H9 (cell line): ENCODE measurements around the gene CARS1. TPM values are rescaled to one million over a fixed set of nuclear protein-coding genes. Genes with fewer than 3 reads are reported as not detected.

ENCODE experiments used
- DNase-seq: peaks from one replicate; pipeline ENCODE4 v3.0.0-alpha.2; 2017
- H2AFZ ChIP-seq: one replicate; pipeline ENCODE4 v1.6.1; 2013; ENCODE audit warnings: mild to moderate bottlenecking, low read length, control low read depth, moderate library complexity
- H2AK5ac ChIP-seq: 2 replicates; pipeline ENCODE4 v1.6.1; 2013; ENCODE audit warnings: low read length, control low read depth, mixed read lengths; ENCODE audit not compliant: insufficient read length
- H2BK120ac ChIP-seq: one replicate; pipeline ENCODE4 v1.6.1; 2013; ENCODE audit warnings: low read depth, mild to moderate bottlenecking, low read length, control low read depth, inconsistent platforms; ENCODE audit not compliant: poor library complexity, severe bottlenecking
- H2BK12ac ChIP-seq: 2 replicates; pipeline ENCODE4 v1.6.1; 2013; ENCODE audit warnings: low read length, control low read depth, mixed read lengths, low read depth; ENCODE audit not compliant: insufficient read length
- H2BK15ac ChIP-seq: 2 replicates; pipeline ENCODE4 v1.6.1; 2013; ENCODE audit warnings: low read depth, low read length, control low read depth
- H2BK20ac ChIP-seq: one replicate; pipeline ENCODE4 v1.6.1; 2013; ENCODE audit warnings: low read depth, mild to moderate bottlenecking, low read length, control low read depth, inconsistent platforms; ENCODE audit not compliant: poor library complexity, severe bottlenecking
- H2BK5ac ChIP-seq: 2 replicates; pipeline ENCODE4 v1.6.1; 2013; ENCODE audit warnings: low read length, control low read depth, mixed read lengths; ENCODE audit not compliant: insufficient read length
- H3K14ac ChIP-seq: 2 replicates; pipeline ENCODE4 v1.6.1; 2013; ENCODE audit warnings: low read length, control low read depth; ENCODE audit not compliant: insufficient read depth
- H3K18ac ChIP-seq: 2 replicates; pipeline ENCODE4 v1.6.1; 2013; ENCODE audit warnings: low read depth, mild to moderate bottlenecking, mixed read lengths, low read length, control low read depth; ENCODE audit not compliant: insufficient read length
- H3K23ac ChIP-seq: 2 replicates; pipeline ENCODE4 v1.6.1; 2013; ENCODE audit warnings: low read length, control low read depth, mixed read lengths, low read depth; ENCODE audit not compliant: insufficient read length
- H3K23me2 ChIP-seq: 2 replicates; pipeline ENCODE4 v1.6.1; 2013; ENCODE audit warnings: low read depth, mild to moderate bottlenecking, mixed read lengths, low read length, control low read depth; ENCODE audit not compliant: insufficient read length, poor library complexity, severe bottlenecking
- H3K27ac ChIP-seq: 2 replicates; pipeline ENCODE4 v1.5.1; 2013; ENCODE audit warnings: low read length, control low read depth, mixed read lengths, low read depth; ENCODE audit not compliant: insufficient read length
- H3K27me3 ChIP-seq: 2 replicates; pipeline ENCODE4 v1.6.1; 2013; ENCODE audit warnings: low read length, control low read depth, inconsistent platforms; ENCODE audit not compliant: insufficient read depth
- H3K4ac ChIP-seq: 2 replicates; pipeline ENCODE4 v1.6.1; 2013; ENCODE audit warnings: low read depth, mild to moderate bottlenecking, control low read depth, inconsistent platforms, low read length, moderate library complexity
- H3K4me1 ChIP-seq: 2 replicates; pipeline ENCODE4 v1.6.1; 2013; ENCODE audit warnings: low read length, control low read depth, inconsistent platforms; ENCODE audit not compliant: insufficient read depth
- H3K4me2 ChIP-seq: 2 replicates; pipeline ENCODE4 v1.6.1; 2013; ENCODE audit warnings: low read length, control low read depth, mixed read lengths; ENCODE audit not compliant: insufficient read length, insufficient read depth
- H3K56ac ChIP-seq: 2 replicates; pipeline ENCODE4 v1.6.1; 2013; ENCODE audit warnings: low read depth, mild to moderate bottlenecking, mixed read lengths, low read length, control low read depth; ENCODE audit not compliant: insufficient read length
- H3K79me1 ChIP-seq: 2 replicates; pipeline ENCODE4 v1.6.1; 2013; ENCODE audit warnings: low read depth, mild to moderate bottlenecking, moderate library complexity, low read length, control low read depth, inconsistent platforms; ENCODE audit not compliant: insufficient read depth, poor library complexity, severe bottlenecking
- H3K79me2 ChIP-seq: 2 replicates; pipeline ENCODE4 v1.6.1; 2013; ENCODE audit warnings: low read length, control low read depth, inconsistent platforms; ENCODE audit not compliant: insufficient read depth
- H3K9ac ChIP-seq: 2 replicates; pipeline ENCODE4 v1.6.1; 2013; ENCODE audit warnings: low read length, control low read depth, mixed read lengths; ENCODE audit not compliant: insufficient read length; ENCODE audit errors: extremely low read depth
- H3K9me3 ChIP-seq: one replicate; pipeline ENCODE4 v1.6.1; 2013; ENCODE audit warnings: low read depth, low read length, inconsistent platforms; ENCODE audit not compliant: control insufficient read depth
- H3T11ph ChIP-seq: one replicate; pipeline ENCODE4 v1.6.1; 2013; ENCODE audit warnings: mild to moderate bottlenecking, low read length, control low read depth, inconsistent platforms
- H4K20me1 ChIP-seq: one replicate; pipeline ENCODE4 v1.6.1; 2013; ENCODE audit not compliant: control insufficient read depth, insufficient read length, insufficient read depth
- H4K5ac ChIP-seq: 2 replicates; pipeline ENCODE4 v1.6.1; 2013; ENCODE audit warnings: low read depth, mild to moderate bottlenecking, mixed read lengths, low read length, control low read depth; ENCODE audit not compliant: insufficient read length
- H4K8ac ChIP-seq: replicated peaks from 2 replicates; pipeline ENCODE4 v1.6.1; 2013; ENCODE audit warnings: low read length, control low read depth, mixed read lengths, low read depth; ENCODE audit not compliant: insufficient read length
- H4K91ac ChIP-seq: 2 replicates; pipeline ENCODE4 v1.6.1; 2013; ENCODE audit warnings: low read depth, mild to moderate bottlenecking, moderate library complexity, mixed read lengths, low read length, control low read depth; ENCODE audit not compliant: insufficient read length
- H3K27ac Mint-ChIP-seq, 3 experiments: 2 replicates in 2 of 3; 3 replicates in 1 of 3; pipeline ENCODE4 v1.8.0; 2020 to 2021; ENCODE audit warnings: mixed read lengths in 3 of 3, mild to moderate bottlenecking in 1 of 3, moderate library complexity in 1 of 3
- H3K27me3 Mint-ChIP-seq: 2 replicates; pipeline ENCODE4 v1.8.0; 2021; ENCODE audit warnings: low read depth, mild to moderate bottlenecking, moderate library complexity, mixed read lengths
- H3K36me3 Mint-ChIP-seq, 3 experiments: 2 replicates in 2 of 3; 3 replicates in 1 of 3; pipeline ENCODE4 v1.8.0; 2020 to 2021; ENCODE audit warnings: low read depth in 3 of 3, mixed read lengths in 3 of 3; ENCODE audit not compliant: insufficient read depth in 1 of 3
- H3K4me1 Mint-ChIP-seq, 2 experiments: 2 replicates each; pipeline ENCODE4 v1.8.0; 2020; ENCODE audit warnings: mixed read lengths in 2 of 2
- H3K4me3 Mint-ChIP-seq, 2 experiments: 2 replicates in 1 of 2; 3 replicates in 1 of 2; pipeline ENCODE4 v1.8.0; 2020 to 2021; ENCODE audit warnings: mild to moderate bottlenecking in 2 of 2, mixed read lengths in 2 of 2, moderate library complexity in 1 of 2
- H3K9me3 Mint-ChIP-seq, 2 experiments: 2 replicates in 1 of 2; 3 replicates in 1 of 2; pipeline ENCODE4 v1.8.0; 2020; ENCODE audit warnings: mild to moderate bottlenecking in 2 of 2, mixed read lengths in 2 of 2, moderate library complexity in 1 of 2
- WGBS: extraction: QIAGEN DNeasy Blood & Tissue Kit; methylation state at CpG from one replicate; pipeline ENCODE4 v1.1.7; 2013; ENCODE audit warnings: missing lambda C conversion rate, low lambda C conversion rate, mixed read lengths; ENCODE audit not compliant: insufficient read length; ENCODE audit errors: extremely low coverage; 5-methylcytosine and 5-hydroxymethylcytosine counted together
- total RNA-seq: library from RNA; stranded (reverse); gene quantifications from 2 replicates; pipeline ENCODE4 v1.2.1, GENCODE V29; 2021
- TF ChIP-seq, protein P1 (sequence below): fragments of 200-600 bp; sonication (generic); conservative IDR thresholded peaks from 3 replicates; pipeline ENCODE4 v1.8.0; 2021; ENCODE audit warnings: antibody characterized with exemption, mild to moderate bottlenecking

CARS1 gene
- total RNA-seq, 1 experiment from 2014 or later: 92.3 TPM

DNA sequence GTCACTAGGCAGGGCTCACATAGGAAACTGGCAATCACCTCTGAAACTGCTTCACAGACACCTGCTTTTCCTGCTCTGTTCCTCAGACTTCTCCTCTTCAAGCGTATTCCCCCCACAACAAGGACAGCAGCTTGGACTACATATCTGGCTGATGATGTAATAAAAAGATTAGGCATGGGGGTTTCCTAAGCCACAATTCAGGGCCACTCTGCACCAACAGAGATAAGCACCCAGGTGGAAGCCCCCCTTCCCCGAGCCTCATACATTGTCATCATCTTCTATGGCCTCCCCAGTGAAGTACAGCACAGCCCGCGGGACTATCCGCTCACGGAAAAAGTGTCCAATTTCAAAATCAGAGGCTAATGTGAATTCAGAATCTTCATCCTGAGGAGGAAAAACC is 103.0 kb downstream of the CARS1 start:
- Histone ChIP-seq H4K91ac (no peak overlapping the region), H3K79me1 (no peaks in the 10 kb centered on the region), H3K4me1 (no peaks in the 10 kb centered on the region), H3K56ac (no peak overlapping the region), H2BK15ac (no peak overlapping the region), H2AFZ (no peak overlapping the region), H2AK5ac (no peak overlapping the region), H3K23me2 (no peaks in the 10 kb centered on the region), H2BK5ac (no peak overlapping the region), H2BK12ac (no peak overlapping the region), H3K79me2 (no peaks in the 10 kb centered on the region; the same call in 1 of the 2 replicates), H3K9ac (no peak overlapping the region), H4K20me1 (no peaks in the 10 kb centered on the region), H3K18ac (no peak overlapping the region), H3K4ac (no peak overlapping the region), H3K27me3 (no peaks in the 10 kb centered on the region), H4K8ac (no peak overlapping the region), H3K23ac (no peak overlapping the region), H3K4me2 (no peak overlapping the region), H3T11ph (no peak overlapping the region), H3K27ac (no peak overlapping the region), H2BK20ac (no peak overlapping the region), H2BK120ac (no peak overlapping the region), H3K9me3 (no peaks in the 10 kb centered on the region), H4K5ac (no peak overlapping the region), H3K14ac (no peak overlapping the region)
- no CpG with 5 or more reads among the region's 6 CpGs for WGBS
- H3K4me1 Mint-ChIP-seq: peaks cover 3 to 5% of the 10 kb centered on the region in 2 experiments; a peak in 3 of 4 replicates
- no peaks in the 10 kb centered on the region for H3K9me3 Mint-ChIP-seq
- TF ChIP-seq, protein P1, sequence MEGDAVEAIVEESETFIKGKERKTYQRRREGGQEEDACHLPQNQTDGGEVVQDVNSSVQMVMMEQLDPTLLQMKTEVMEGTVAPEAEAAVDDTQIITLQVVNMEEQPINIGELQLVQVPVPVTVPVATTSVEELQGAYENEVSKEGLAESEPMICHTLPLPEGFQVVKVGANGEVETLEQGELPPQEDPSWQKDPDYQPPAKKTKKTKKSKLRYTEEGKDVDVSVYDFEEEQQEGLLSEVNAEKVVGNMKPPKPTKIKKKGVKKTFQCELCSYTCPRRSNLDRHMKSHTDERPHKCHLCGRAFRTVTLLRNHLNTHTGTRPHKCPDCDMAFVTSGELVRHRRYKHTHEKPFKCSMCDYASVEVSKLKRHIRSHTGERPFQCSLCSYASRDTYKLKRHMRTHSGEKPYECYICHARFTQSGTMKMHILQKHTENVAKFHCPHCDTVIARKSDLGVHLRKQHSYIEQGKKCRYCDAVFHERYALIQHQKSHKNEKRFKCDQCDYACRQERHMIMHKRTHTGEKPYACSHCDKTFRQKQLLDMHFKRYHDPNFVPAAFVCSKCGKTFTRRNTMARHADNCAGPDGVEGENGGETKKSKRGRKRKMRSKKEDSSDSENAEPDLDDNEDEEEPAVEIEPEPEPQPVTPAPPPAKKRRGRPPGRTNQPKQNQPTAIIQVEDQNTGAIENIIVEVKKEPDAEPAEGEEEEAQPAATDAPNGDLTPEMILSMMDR: no peak
- no peak overlapping the region for H3K27ac Mint-ChIP-seq
- H3K4me3 Mint-ChIP-seq: no peak overlapping the region
- peaks cover 64 to 97% (median 91%) of the 10 kb centered on the region in 3 experiments for H3K36me3 Mint-ChIP-seq
- H3K27me3 Mint-ChIP-seq: no peaks in the 10 kb centered on the region; the same call in 1 of the 2 replicates
- DNase-seq: no peak
